ENCODE measurements around the gene ACSF3.

ACSF3 gene

GRCh38 chr16:89123001-89123830 is 29.6 kb downstream of the ACSF3 start:
- TF ChIP-seq GATA2 (IDR thresholded peaks at IDR 0.05; ENCODE audit: low read depth, low read length) (no peak), GATA3 (IDR thresholded peaks at IDR 0.05; ENCODE audit: low read depth, low read length) (no peak)

DNA sequence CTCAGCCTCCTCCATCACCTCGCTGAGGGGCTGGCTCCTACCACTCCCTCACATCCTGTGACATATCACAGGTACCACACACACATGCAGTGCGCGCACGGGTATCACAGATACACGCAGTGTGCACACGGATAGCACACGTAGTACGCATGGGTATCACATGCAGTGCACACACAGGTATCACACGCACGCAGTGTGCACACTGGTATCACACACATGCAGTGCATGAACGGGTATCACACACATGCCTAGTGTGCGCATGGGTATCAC is 30.1 kb downstream of the ACSF3 start:
- TF ChIP-seq GATA3 (IDR thresholded peaks at IDR 0.05; ENCODE audit: low read depth, low read length) (no peak), GATA2 (IDR thresholded peaks at IDR 0.05; ENCODE audit: low read depth, low read length) (no peak)

DNA sequence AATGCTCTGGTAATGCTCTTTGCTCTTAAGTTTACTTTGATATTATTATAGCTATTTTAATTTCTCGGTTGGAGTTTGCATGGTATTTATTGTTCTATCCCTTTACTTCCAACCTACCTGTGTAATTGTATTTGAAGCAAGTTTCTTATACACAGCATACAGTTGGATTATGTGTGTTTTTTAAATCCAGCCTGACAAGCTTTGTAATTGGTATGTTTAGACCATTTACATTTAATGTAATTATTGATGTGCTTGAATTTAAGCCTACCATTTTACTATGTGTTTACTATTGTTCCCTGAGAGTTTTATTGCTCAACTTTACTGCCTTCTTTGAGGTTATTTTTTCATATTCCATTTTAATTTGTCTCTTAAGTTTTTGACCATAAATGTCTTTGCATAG is 35.7 kb downstream of the ACSF3 start:
- no peak for TF ChIP-seq GATA3 (IDR thresholded peaks at IDR 0.05; ENCODE audit: low read depth, low read length)
- no peak for TF ChIP-seq GATA2 (IDR thresholded peaks at IDR 0.05; ENCODE audit: low read depth, low read length)

GRCh38 chr16:89130448-89130847 is 36.8 kb downstream of the ACSF3 start:
- TF ChIP-seq GATA3 (IDR thresholded peaks at IDR 0.05; ENCODE audit: low read depth, low read length) (no peak), GATA2 (IDR thresholded peaks at IDR 0.05; ENCODE audit: low read depth, low read length) (no peak)

DNA sequence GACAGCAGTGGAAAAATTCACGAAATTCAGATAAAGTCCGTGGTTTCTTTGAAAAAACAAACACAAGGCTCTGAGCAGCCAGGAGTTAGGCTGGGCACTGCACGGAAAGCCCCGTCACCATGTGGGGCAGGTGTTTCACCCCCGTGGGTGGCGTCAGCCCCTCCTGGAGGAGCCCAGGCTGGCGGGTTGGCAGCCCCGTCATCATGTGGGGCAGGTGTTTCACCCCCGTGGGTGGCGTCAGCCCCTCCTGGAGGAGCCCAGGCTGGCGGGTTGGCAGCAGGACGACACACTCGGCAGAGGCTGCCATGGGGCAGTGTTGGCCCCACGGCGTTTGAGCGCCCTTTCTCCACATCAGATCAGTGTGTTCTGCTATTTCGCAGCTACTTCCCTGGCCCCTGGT is 38.1 kb downstream of the ACSF3 start:
- TF ChIP-seq GATA2 (IDR thresholded peaks at IDR 0.05; ENCODE audit: low read depth, low read length) (no peak), GATA3 (IDR thresholded peaks at IDR 0.05; ENCODE audit: low read depth, low read length) (no peak)

- no peak for TF ChIP-seq GATA2 (IDR thresholded peaks at IDR 0.05; ENCODE audit: low read depth, low read length)
- TF ChIP-seq GATA3 (IDR thresholded peaks at IDR 0.05; ENCODE audit: low read depth, low read length) = no peak
Observed at GRCh38 chr16:89132194-89133005, 38.7 kb downstream of the ACSF3 start.

- TF ChIP-seq GATA2 (IDR thresholded peaks at IDR 0.05; ENCODE audit: low read depth, low read length) = no peak
- no peak for TF ChIP-seq GATA3 (IDR thresholded peaks at IDR 0.05; ENCODE audit: low read depth, low read length)
Observed at GRCh38 chr16:89133457-89134127, 39.9 kb downstream of the ACSF3 start.

DNA sequence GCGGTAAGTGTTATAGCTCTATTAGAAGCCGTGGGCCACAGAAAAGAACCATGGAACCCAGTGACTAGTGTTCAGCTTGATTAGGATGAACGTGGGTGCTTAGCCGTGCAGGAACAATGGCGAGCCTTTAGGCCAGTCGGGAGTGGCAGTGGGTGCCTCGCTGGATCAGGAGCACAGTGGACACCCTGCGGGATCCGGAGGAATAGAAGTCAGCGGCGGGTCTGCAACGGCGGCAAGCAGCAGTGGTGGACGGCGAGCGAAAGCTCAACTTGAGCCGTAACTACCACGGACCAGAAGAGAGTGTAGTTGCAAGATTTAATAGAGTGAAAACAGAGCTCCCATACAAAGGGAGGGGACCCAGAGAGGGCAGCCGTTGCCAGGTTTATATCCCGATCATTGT is 40.6 kb downstream of the ACSF3 start:
- TF ChIP-seq GATA3 (IDR thresholded peaks at IDR 0.05; ENCODE audit: low read depth, low read length) (no peak), GATA2 (IDR thresholded peaks at IDR 0.05; ENCODE audit: low read depth, low read length) (no peak)

DNA sequence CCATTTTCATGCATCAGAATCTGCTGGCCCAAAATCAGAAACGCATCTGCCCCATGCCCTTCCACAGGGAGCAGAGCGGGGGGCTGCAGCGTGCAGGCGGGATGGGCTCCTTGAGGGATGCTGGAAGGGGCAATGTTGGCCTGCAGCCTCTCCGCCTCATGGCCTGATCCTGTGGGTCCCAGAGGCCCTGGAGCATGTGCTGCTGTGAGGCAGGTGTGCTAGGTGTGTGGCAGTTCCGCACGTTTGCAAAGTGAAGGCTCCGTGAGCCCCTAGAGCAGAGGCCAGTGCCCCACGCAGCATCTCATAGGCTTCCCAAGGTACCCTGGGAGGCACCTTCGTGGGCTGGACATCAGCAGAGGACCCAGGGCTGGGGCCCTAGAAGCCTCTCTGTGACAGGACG is 41.5 kb downstream of the ACSF3 start:
- TF ChIP-seq GATA3 (IDR thresholded peaks at IDR 0.05; ENCODE audit: low read depth, low read length) (no peak), GATA2 (IDR thresholded peaks at IDR 0.05; ENCODE audit: low read depth, low read length) (no peak)

DNA sequence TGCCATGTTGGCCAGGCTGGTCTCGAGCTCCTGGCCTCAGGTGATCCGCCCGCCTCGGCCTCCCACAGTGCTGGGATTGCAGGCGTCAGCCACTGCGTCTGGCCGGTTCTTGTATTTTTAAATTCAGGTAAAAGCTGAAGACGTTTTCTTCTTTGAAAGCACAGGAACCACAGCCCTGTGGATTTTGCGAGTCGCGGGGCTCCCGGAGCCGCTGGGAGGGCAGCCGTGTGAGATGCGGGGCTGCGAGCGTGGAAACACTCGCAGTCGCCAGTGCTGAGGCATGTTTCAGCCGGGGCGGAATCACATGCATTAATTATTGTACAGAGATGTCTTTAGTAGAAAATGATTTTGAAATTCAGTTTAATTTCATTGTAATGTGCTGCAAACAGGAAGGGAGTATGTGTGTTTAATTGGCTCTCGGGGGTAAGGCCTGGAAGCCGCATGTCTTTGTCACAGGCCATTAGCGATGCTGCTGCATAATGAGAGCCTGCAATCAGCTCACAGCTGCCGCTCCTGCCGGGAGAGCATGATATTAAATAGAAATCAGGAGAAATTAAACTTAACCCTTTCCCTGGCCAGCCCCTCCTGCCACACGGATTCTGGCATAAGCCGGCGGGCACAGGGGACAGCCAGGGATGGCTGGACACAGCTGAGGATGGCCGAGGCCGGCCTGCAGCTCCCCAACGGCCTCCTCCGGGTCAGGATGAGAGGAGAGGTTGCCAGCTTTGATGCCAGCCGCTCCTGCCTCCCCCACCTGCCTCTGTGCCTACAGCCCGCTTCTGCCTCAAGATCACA is 42.5 kb downstream of the ACSF3 start:
- TF ChIP-seq GATA2 (IDR thresholded peaks at IDR 0.05; ENCODE audit: low read depth, low read length) (no peak), GATA3 (IDR thresholded peaks at IDR 0.05; ENCODE audit: low read depth, low read length) (no peak)

DNA sequence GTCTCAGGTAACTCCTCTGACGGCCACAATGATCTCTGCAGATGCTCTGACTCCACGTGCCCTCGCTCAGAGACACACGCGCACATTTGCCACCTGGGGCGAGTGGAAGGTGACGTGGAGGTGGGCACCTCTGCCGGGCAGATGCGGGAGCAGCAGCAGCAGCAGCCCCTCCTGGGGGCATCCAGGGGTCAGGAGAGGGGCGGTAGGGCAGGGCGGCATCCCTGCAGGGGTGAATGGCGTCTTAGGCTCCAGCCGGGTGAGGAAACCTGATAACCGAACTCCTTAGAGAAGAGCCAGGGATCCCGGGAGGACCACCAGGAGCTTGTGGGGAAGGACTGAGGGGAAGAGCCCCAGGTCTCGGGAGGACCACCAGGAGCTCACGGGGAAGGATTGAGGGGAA is 43.3 kb downstream of the ACSF3 start:
- TF ChIP-seq GATA3 (IDR thresholded peaks at IDR 0.05; ENCODE audit: low read depth, low read length) (no peak), GATA2 (IDR thresholded peaks at IDR 0.05; ENCODE audit: low read depth, low read length) (no peak)

DNA sequence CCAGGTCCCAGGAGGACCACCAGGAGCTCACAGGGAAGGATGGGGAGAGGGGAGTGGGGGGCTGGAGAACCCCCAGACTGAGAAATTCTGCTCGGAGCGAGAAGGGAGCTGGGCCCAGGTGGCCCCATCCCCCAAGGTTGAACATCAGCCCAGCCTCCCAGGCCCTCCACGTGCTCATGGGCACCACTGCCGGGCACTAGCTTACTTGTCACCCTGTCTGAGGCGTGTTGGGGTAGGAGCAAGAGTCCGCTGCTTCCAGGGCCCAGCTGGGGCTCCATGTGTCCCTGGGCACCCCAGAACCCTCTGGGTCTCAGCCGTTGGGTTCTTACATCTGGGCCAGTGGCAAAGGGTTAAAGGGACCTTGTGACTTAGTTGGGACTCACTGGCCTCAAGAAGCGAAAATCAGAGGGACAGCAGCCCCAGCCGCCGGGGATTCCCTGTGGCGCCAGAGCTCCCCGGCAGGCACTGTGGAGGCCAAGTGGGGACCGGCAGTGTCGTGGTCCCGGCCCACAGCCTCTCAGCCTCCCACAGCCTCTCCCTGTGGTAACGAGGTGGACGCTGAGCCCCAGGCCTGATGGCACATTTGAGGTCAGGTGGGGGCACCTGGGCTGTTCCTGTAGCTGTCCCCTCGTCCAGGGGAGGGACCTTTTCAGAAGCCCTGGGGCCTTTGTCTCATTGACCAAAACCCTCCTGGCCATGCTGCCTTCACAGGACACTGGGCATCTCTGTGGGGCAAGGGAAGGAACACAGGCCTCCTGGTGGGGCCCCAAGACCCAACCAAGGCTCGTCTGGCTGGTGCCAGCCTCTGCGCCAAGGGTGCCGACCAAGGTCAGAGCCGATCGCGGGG is 44.2 kb downstream of the ACSF3 start:
- TF ChIP-seq GATA3 (IDR thresholded peaks at IDR 0.05; ENCODE audit: low read depth, low read length) = no peak
- TF ChIP-seq GATA2 (IDR thresholded peaks at IDR 0.05; ENCODE audit: low read depth, low read length) = no peak

- TF ChIP-seq GATA3 (IDR thresholded peaks at IDR 0.05; ENCODE audit: low read depth, low read length) (no peak), GATA2 (IDR thresholded peaks at IDR 0.05; ENCODE audit: low read depth, low read length) (no peak)
Observed at GRCh38 chr16:89138513-89138795, 44.8 kb downstream of the ACSF3 start.

Measured in SH-SY5Y (cell line).